ENCODE measurements around the gene STRA6. TPM values are rescaled to one million over a fixed set of nuclear protein-coding genes. Genes with fewer than 3 reads are reported as not detected.

Gene STRA6
- total and polyA plus RNA-seq, 2 of the 8 experiments (the other 6 are each of a cell fraction or from before 2014, with no cell fraction given) = 9.3 to 14.5 TPM

DNA sequence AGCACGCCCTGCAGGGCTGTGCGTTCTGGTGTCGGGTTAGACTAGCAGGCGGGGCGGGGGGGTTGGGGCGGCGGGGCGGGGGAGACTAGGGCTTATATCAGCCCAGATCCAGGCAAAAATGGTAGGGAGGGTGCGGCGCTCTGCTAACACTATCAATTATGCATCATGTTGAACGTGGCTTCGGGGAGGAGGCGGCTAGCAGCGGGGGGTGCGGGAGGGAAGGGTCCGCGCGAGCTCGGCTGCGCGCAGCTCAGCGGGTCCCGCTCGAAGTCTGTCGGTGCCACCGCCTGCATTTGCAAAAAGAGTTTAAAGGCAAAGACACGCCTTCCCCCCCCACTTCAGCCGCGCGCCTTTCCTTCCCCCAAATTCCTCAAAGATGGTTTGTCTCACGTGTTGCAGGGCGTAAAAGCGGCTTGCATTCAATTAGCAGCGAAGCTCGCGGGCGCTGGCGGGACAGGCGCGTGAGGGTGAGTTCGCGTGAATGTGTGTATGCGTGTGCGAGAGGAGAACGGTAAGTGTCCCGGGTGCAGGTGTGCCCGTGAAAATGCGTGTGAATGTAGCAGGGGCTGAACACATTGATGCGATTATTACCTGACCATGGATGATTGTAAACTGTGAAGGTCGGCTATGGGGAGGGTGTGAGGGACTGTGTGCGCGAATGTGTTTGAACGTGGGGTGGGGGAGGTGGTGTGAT, 72.3 kb downstream of the STRA6 start, which contains the start of gene ISLR2:
Gene ISLR2, plus strand, starts transcription at position 432 of the 694 bp plus-strand sequence. CDS start 2,169 bp downstream, outside the sequence.
- Histone ChIP-seq H3K36me3 (ENCODE audit: control insufficient read depth in 2 of 4, insufficient read depth in 4 of 4, low read length in 3 of 4) (peaks cover 0 to 6% (median 0%) of the 10 kb centered on the region in 4 experiments; a peak in 1 of 8 replicates), H3K9ac (replicated peaks in 1 of 4; ENCODE audit: extremely low read depth in 1 of 4, low read depth in 3 of 4, low read length in 3 of 4) (no peak within 1 kb of the TSS), H3K18ac (ENCODE audit: extremely low read depth, low read length) (peak within 1 kb of the TSS; percentile 86), H3K23me2 (ENCODE audit: low read depth, low read length) (peaks cover 30% of the 10 kb centered on the region; the same call in 1 of the 2 replicates), H3K4me1 (replicated peaks in 1 of 4; ENCODE audit: control insufficient read depth in 3 of 4, insufficient read depth in 4 of 4, low read length in 3 of 4) (peaks cover 2 to 73% (median 60%) of the 10 kb centered on the region in 4 experiments), H3K4me3 (ENCODE audit: extremely low read depth in 1 of 4, insufficient read depth in 2 of 4, low read depth in 3 of 4, low read length in 4 of 4) (peak within 1 kb of the TSS; percentile 3 to 57 (median 39); a peak in 7 of 8 replicates), H3K9me3 (ENCODE audit: insufficient read depth in 2 of 2, low read depth in 1 of 2, low read length in 1 of 2) (peaks cover 0 to 8% of the 10 kb centered on the region in 2 experiments; a peak in 1 of 4 replicates), H3K27ac (ENCODE audit: low read depth, low read length) (no peak within 1 kb of the TSS), H3K4ac (replicated peaks; ENCODE audit: insufficient read length, low read depth, low read length) (peak within 1 kb of the TSS; percentile 57), H3K27me3 (replicated peaks in 1 of 4; ENCODE audit: control insufficient read depth in 3 of 4, extremely low read depth in 1 of 4, insufficient read depth in 3 of 4, low read length in 3 of 4) (peaks cover 77 to 93% (median 86%) of the 10 kb centered on the region in 4 experiments), H2BK5ac (ENCODE audit: low read depth, low read length) (peak within 1 kb of the TSS; percentile 72; the same call in 1 of the 2 replicates), H3K4me2 (ENCODE audit: insufficient read depth in 1 of 2, low read depth in 2 of 2, low read length in 2 of 2) (peak within 1 kb of the TSS; percentile 83 to 86), H2BK15ac (ENCODE audit: low read length) (peak within 1 kb of the TSS; percentile 66), H4K91ac (replicated peaks; ENCODE audit: insufficient read length, low read length) (peak within 1 kb of the TSS; percentile 79), H3K14ac (ENCODE audit: insufficient read length) (no peak within 1 kb of the TSS), H2AK5ac (ENCODE audit: low read depth, low read length) (peak within 1 kb of the TSS; percentile 41), H4K8ac (ENCODE audit: extremely low read depth, insufficient read depth, low read length) (peak within 1 kb of the TSS; percentile 62), H2BK120ac (replicated peaks; ENCODE audit: low read depth, low read length) (no peak within 1 kb of the TSS), H2BK12ac (ENCODE audit: low read depth, low read length) (peak within 1 kb of the TSS; percentile 98; the same call in 1 of the 2 replicates), H2BK20ac (ENCODE audit: low read length) (peak within 1 kb of the TSS; percentile 97), H3K79me1 (ENCODE audit: low read depth, low read length) (no peaks in the 10 kb centered on the region; the same call in 1 of the 2 replicates), H3K56ac (replicated peaks; ENCODE audit: insufficient read length, low read depth, low read length) (peak within 1 kb of the TSS; percentile 3), H3K23ac (ENCODE audit: insufficient read length) (no peak within 1 kb of the TSS), H4K20me1 (replicated peaks in 1 of 2; ENCODE audit: control insufficient read depth in 1 of 2, insufficient read depth in 2 of 2, low read length in 2 of 2) (peaks cover 7 to 13% of the 10 kb centered on the region in 2 experiments), H2AFZ (ENCODE audit: low read length) (no peak within 1 kb of the TSS), H4K5ac (ENCODE audit: insufficient read length, low read depth, low read length) (no peak within 1 kb of the TSS), H3K79me2 (ENCODE audit: control insufficient read depth in 1 of 2, insufficient read depth in 2 of 2, low read length in 2 of 2) (no peaks in the 10 kb centered on the region)
- 3% methylated on average over 49 of the region's 53 CpGs; no CpG with 5 or more reads in 1 of the 2 experiments for WGBS, 2 experiments (ENCODE audit: extremely low coverage in 1 of 2, insufficient coverage in 1 of 2, insufficient read length in 1 of 2, insufficient replicate concordance in 2 of 2, low coverage in 1 of 2, low lambda C conversion rate in 2 of 2, missing lambda C conversion rate in 1 of 2)
- FAIRE-seq (no peak), DNase-seq (ENCODE audit: low read depth in 1 of 2, low spot score in 2 of 2) (no peak)
- ChIA-PET POLR2A (ENCODE audit: partially characterized antibody) (interaction anchor here (1.1 to 1.4 kb wide), 4 partner anchors 8 to 190 kb away, joined by 3 to 4 read pairs (median 3); no protein-coding TSS in a partner anchor), CTCF (ENCODE audit: partially characterized antibody) (interaction anchor here (0.7 to 4.5 kb wide), 10 partner anchors 71 to 190 kb away, joined by 3 to 65 read pairs (median 17); partner anchors contain the start of gene STRA6)
- TF ChIP-seq BRCA1 (IDR thresholded peaks at IDR 0.05; ENCODE audit: low read depth, low read length) = no peak
- peak; percentile 1 for TF ChIP-seq TAF7 (optimal IDR thresholded peaks at IDR 0.05; ENCODE audit: borderline replicate concordance, low read depth, low read length)
- TF ChIP-seq RNF2 (IDR thresholded peaks at IDR 0.05; ENCODE audit: borderline replicate concordance, low read depth, low read length, missing control alignments, poor library complexity, severe bottlenecking) = peak; percentile 59
- no peak for TF ChIP-seq HDAC6 (IDR thresholded peaks at IDR 0.05; ENCODE audit: low read depth, low read length)
- 0 out of 2 replicates have a peak, but pooled peaks have one; percentile 1 for TF ChIP-seq RBBP5 (IDR thresholded peaks at IDR 0.05; ENCODE audit: borderline replicate concordance, low read depth, low read length)
- TF ChIP-seq NRF1 (IDR thresholded peaks at IDR 0.05; ENCODE audit: low read depth, low read length) = no peak
- peak; percentile 15; the same call in 1 of the 2 replicates for TF ChIP-seq SUZ12 (IDR thresholded peaks at IDR 0.05; ENCODE audit: low read length)
- TF ChIP-seq, protein P1, sequence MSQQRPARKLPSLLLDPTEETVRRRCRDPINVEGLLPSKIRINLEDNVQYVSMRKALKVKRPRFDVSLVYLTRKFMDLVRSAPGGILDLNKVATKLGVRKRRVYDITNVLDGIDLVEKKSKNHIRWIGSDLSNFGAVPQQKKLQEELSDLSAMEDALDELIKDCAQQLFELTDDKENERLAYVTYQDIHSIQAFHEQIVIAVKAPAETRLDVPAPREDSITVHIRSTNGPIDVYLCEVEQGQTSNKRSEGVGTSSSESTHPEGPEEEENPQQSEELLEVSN (IDR thresholded peaks at IDR 0.05) = peak; percentile 80
- TF ChIP-seq CREB1 (IDR thresholded peaks at IDR 0.05) = no peak

Data from H1 (cell line).